Brain pericyte (primary cell): ENCODE results near the gene NFIL3.

Experiments used
- DNase-seq: peaks from one replicate; pipeline ENCODE4 v3.0.0-alpha.2; 2012; ENCODE audit warnings: low read depth, low spot score

Gene NFIL3

DNA sequence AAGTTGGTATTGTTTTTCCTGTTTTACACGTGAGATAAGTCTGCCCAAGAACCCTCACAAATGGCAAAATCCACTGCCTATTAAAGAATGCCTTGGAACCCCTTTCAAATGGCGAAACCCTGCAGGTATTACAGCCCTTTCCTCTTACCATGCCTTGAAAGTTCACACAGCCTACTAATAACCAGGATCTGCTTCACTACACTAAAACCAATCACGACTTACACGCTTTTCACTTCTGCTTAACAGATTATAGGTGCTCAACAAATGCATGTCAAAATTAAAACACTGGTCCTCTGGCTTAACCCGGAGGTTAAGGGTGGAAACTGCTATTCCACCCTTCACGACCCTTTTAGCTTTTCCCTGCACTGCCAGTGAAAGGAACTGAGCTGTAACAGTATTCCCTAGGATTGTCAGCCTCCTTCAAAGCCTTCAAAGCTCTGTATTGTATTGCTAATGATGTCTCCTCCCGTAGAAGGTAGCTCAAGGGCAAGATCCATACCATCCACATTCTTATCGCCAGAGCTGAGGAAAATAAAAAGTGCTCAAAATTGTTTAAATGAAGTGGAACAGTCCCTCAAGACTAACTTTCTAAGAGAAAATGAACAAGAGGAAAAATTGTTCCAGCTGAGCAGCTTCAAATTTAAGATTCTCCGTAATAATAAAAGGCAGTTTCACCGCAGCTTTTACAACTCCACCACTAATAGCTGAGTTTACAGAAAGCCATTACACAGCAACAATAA lies 62.9 kb downstream of the NFIL3 start:
- DNase-seq, result no peak

DNA sequence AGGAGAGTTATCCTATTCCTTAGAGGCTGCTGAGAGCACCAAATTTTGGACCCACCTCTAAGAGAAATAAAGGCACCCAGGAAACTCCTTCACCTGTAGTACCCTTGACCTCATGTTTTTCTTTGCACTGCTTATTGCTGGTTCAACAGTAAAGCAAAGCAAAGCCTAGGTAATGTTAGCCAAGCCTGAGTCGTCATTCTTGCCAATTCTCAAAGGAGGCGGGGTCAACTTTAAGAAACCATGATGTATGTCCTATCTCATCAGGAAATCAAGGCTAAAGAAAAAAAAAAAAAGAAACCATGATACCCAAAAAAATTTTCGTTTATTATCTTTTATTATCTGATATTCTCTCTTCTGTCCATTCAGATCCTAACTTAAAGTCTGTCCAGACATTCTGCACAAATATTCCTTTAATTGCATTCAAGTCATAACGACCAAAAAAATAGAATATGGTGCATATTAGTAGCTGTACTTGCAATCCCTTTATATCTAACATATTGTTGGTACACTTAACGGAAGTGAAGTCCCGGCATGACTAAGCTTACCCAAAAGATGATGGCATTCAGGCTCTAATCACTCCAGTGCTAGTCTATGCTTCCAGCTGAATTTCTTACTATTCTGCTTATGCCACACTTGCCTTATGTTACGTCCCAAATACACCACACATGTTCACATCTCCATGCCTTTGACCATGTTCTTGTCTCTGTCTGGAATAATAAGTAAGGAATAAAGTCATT lies 63.7 kb downstream of the NFIL3 start:
- no peak for DNase-seq

DNA sequence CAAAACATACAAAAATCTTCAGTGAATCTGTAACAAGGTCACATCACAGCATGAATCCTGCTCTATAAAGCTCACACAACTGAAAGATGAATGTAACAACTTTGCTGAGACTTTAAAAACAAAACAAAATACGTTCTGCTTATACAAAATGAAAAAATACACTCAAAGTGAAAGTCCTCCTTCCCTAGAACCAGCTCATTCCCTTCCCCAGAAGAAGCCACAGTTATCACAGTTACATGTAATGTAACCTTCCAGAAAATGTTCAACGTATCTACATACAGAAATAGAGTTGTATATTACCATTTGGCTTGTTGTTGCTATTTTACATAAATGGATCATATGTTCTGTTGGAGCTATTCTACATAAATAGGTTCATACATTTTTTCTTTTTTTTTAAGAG lies 64.5 kb downstream of the NFIL3 start:
- DNase-seq, result no peak
